Hepatocyte (in vitro differentiated cells): ENCODE data around the gene INSR.

Experiments used
- EZH2phosphoT487 ChIP-seq: fragments of 200-600 bp; sonication (generic); IDR thresholded peaks from one replicate; pipeline ENCODE4 v1.6.1; 2018; ENCODE audit warnings: antibody characterized with exemption, mild to moderate bottlenecking, low read depth, moderate library complexity; ENCODE audit not compliant: unreplicated experiment, severe bottlenecking
- TF ChIP-seq, protein P1 (sequence below): fragments of 200-600 bp; sonication (generic); IDR thresholded peaks from 2 replicates; pipeline ENCODE4 v1.5.1; 2016; ENCODE audit warnings: antibody characterized with exemption, mild to moderate bottlenecking; ENCODE audit not compliant: poor library complexity

DNA sequence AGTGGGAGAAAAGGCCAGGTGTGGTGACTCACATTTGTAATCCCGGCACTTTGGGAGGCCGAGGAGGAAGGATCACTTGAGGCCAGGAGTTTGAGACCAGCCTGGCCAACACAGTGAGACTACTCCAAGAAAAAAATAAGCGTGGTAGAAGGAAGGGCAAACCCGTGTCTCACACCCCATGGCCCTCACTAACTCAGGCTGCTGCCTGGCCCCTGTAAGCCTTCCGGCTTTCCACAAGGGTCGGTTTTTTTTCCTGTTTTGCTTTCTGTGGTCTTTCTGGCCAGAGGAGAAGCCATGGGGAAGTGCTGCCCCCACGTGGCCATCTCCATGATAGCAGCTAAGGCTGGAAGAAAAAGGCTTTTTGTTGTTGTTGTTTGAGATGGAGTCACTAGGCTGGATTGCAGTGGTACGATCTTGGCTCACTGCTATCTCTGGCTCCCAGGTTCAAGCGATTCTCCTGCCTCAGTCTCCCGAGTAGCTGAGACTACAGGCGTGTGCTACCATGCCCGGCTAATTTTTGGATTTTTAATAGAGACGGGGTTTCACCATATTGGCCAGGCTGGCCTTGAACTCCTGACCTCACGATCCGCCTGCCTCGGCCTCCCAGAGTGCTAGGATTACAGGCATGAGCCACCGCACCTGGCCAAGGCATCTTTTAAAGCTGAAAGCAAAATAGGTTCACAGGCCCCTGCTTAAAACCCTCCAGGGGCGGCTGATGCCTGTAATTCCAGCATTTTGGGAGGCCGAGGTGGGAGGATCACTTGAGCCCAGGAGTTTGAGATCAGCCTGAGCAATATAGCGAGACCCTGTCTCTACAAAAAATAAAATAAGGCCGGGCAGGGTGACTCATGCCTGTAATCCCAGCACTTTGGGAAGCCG is 47.0 kb upstream of the INSR start:
- TF ChIP-seq, protein P1, sequence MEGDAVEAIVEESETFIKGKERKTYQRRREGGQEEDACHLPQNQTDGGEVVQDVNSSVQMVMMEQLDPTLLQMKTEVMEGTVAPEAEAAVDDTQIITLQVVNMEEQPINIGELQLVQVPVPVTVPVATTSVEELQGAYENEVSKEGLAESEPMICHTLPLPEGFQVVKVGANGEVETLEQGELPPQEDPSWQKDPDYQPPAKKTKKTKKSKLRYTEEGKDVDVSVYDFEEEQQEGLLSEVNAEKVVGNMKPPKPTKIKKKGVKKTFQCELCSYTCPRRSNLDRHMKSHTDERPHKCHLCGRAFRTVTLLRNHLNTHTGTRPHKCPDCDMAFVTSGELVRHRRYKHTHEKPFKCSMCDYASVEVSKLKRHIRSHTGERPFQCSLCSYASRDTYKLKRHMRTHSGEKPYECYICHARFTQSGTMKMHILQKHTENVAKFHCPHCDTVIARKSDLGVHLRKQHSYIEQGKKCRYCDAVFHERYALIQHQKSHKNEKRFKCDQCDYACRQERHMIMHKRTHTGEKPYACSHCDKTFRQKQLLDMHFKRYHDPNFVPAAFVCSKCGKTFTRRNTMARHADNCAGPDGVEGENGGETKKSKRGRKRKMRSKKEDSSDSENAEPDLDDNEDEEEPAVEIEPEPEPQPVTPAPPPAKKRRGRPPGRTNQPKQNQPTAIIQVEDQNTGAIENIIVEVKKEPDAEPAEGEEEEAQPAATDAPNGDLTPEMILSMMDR: peak; percentile 95
- TF ChIP-seq EZH2phosphoT487: no peak
